HCT116 (cell line): Measurements from ENCODE around the gene MYEF2. TPM values are rescaled to one million over a fixed set of nuclear protein-coding genes. Genes with fewer than 3 reads are reported as not detected.

Experiments used
- ATAC-seq: fragments of 200-7000 bp; cut with Tn5 transposase; 2 replicates; pipeline ENCODE4 v1.9.1; 2020; ENCODE audit warnings: mild to moderate bottlenecking, moderate library complexity
- BruUV-seq: library from RNA; stranded (reverse); fragments of 400-500 nt; replicated peaks from 2 replicates; lab custom pipeline; 2021; lab: Mats Ljungman, UMichigan
- CTCF ChIA-PET: fragments of 300-600 bp; sonication (Branson Sonifier 250); formaldehyde crosslinking; loops from one replicate; lab custom pipeline; 2021; ENCODE audit warnings: antibody characterized with exemption; lab: Charles Lee
- POLR2A ChIA-PET: fragments of 300-600, 350-600 bp; sonication (Branson Sonifier 250); formaldehyde crosslinking; loops from one replicate; lab custom pipeline; 2021; ENCODE audit warnings: antibody characterized with exemption; lab: Charles Lee
- RAD21 ChIA-PET, 2 experiments: fragments of 300-600 bp; sonication (Branson Sonifier 250); formaldehyde crosslinking; loops; one replicate each; lab custom pipeline; 2023; ENCODE audit warnings: low total read pairs in 2 of 2; ENCODE audit not compliant: uncharacterized antibody in 2 of 2, unreplicated experiment in 2 of 2, low non-redundant PET in 1 of 2; lab: Charles Lee
- DNase-seq: peaks from one replicate; pipeline ENCODE4 v3.0.0-alpha.2; 2010; ENCODE audit warnings: low read depth, low spot score
- H2AFZ ChIP-seq: fragments of 200-600 bp; shearing (Covaris generic), sonication (generic); 2 replicates; pipeline ENCODE4 v1.6.1; 2017; ENCODE audit warnings: low read depth, mixed run types, mixed read lengths, antibody characterized with exemption, low read length; ENCODE audit not compliant: poor library complexity, severe bottlenecking
- H3K27ac ChIP-seq: 2 replicates; pipeline ENCODE4 v1.5.1; 2012; ENCODE audit warnings: low read depth, low read length
- H3K27me3 ChIP-seq: fragments of 200-600 bp; sonication (generic); 2 replicates; pipeline ENCODE4 v1.6.1; 2016; ENCODE audit warnings: mixed run types, low read length, mixed read lengths; ENCODE audit not compliant: insufficient read depth
- H3K36me3 ChIP-seq, 2 experiments: fragments of 200-500 bp in 1 of 2; fragments of 200-600 bp in 1 of 2; sonication (Bioruptor generic) in 1 of 2; sonication (generic) in 1 of 2; 2 replicates each; pipeline versions ENCODE4 v1.5.1 to v1.6.1; 2014 to 2016; ENCODE audit warnings: low read length in 2 of 2, inconsistent platforms in 1 of 2, mixed read lengths in 1 of 2, mixed run types in 1 of 2; ENCODE audit not compliant: insufficient read depth in 2 of 2, control insufficient read depth in 1 of 2
- H3K4me1 ChIP-seq, 2 experiments: fragments of 200-600 bp in 1 of 2; sonication (generic) in 1 of 2; 2 replicates each; pipeline versions ENCODE4 v1.5.1 to v1.6.1; 2012 to 2017; ENCODE audit warnings: low read length in 2 of 2, inconsistent platforms in 1 of 2, mild to moderate bottlenecking in 1 of 2, mixed read lengths in 1 of 2, mixed run types in 1 of 2, moderate library complexity in 1 of 2; ENCODE audit not compliant: insufficient read depth in 2 of 2, control insufficient read depth in 1 of 2
- H3K4me2 ChIP-seq: fragments of 200-600 bp; sonication (generic); 2 replicates; pipeline ENCODE4 v1.6.1; 2017; ENCODE audit warnings: mixed run types, low read length, mixed read lengths
- H3K4me3 ChIP-seq, 2 experiments: fragments of 200-600 bp in 1 of 2; sonication (generic) in 1 of 2; replicated peaks in 1 of 2; 2 replicates each; pipeline ENCODE4 v1.5.1; 2011 to 2016; ENCODE audit warnings: low read length in 2 of 2, control low read depth in 1 of 2, low read depth in 1 of 2, mild to moderate bottlenecking in 1 of 2, mixed read lengths in 1 of 2, mixed run types in 1 of 2
- H3K79me2 ChIP-seq: fragments of 200-600 bp; sonication (generic); 2 replicates; pipeline ENCODE4 v1.6.1; 2017; ENCODE audit warnings: mild to moderate bottlenecking, mixed run types, low read length, moderate library complexity, mixed read lengths; ENCODE audit not compliant: insufficient read depth
- H3K9ac ChIP-seq: fragments of 200-600 bp; sonication (generic); 2 replicates; pipeline ENCODE4 v1.6.1; 2016; ENCODE audit warnings: low read length, mixed read lengths
- H3K9me2 ChIP-seq: fragments of 200-600 bp; sonication (generic), shearing (Covaris generic); 2 replicates; pipeline ENCODE4 v1.6.1; 2017; ENCODE audit warnings: mixed run types, mild to moderate bottlenecking, moderate library complexity; ENCODE audit not compliant: insufficient read depth
- H3K9me3 ChIP-seq, 2 experiments: fragments of 200-500 bp in 1 of 2; fragments of 200-600 bp in 1 of 2; sonication (Bioruptor generic) in 1 of 2; sonication (generic) in 1 of 2; 2 replicates each; pipeline ENCODE4 v1.6.1; 2014 to 2017; ENCODE audit warnings: low read length in 2 of 2, mixed read lengths in 2 of 2, inconsistent platforms in 1 of 2, low read depth in 1 of 2, mild to moderate bottlenecking in 1 of 2, mixed run types in 1 of 2, moderate library complexity in 1 of 2; ENCODE audit not compliant: control insufficient read depth in 1 of 2, insufficient read depth in 1 of 2
- H4K20me1 ChIP-seq: fragments of 200-600 bp; sonication (generic), shearing (Covaris generic); 2 replicates; pipeline ENCODE4 v1.6.1; 2017; ENCODE audit warnings: mixed run types, mild to moderate bottlenecking, moderate library complexity; ENCODE audit not compliant: insufficient read depth
- CBX3 ChIP-seq: IDR thresholded peaks from 2 replicates; pipeline ENCODE4 v1.6.1; 2012; ENCODE audit warnings: low read depth
- CEBPB ChIP-seq: IDR thresholded peaks from 2 replicates; pipeline ENCODE4 v1.6.1; 2012; ENCODE audit warnings: low read depth
- EGR1 ChIP-seq: IDR thresholded peaks from 2 replicates; pipeline ENCODE4 v1.6.1; 2012; ENCODE audit warnings: low read depth
- ELF1 ChIP-seq: IDR thresholded peaks from 2 replicates; pipeline ENCODE4 v1.6.1; 2012; ENCODE audit warnings: low read depth, borderline replicate concordance
- EZH2 ChIP-seq: fragments of 200-600 bp; sonication (generic); IDR thresholded peaks from 2 replicates; pipeline ENCODE4 v1.6.1; 2017; ENCODE audit warnings: antibody characterized with exemption, mixed run types
- EZH2phosphoT487 ChIP-seq: fragments of 200-600 bp; IDR thresholded peaks from 2 replicates; pipeline ENCODE4 v1.6.1; 2018; ENCODE audit warnings: antibody characterized with exemption, borderline replicate concordance
- POLR2A ChIP-seq: IDR thresholded peaks from 2 replicates; pipeline ENCODE4 v1.7.0; 2011; ENCODE audit warnings: borderline replicate concordance; ENCODE audit not compliant: insufficient read depth, insufficient read length; ENCODE audit errors: extremely low read depth
- REST ChIP-seq: IDR thresholded peaks from 2 replicates; pipeline ENCODE4 v1.6.1; 2012; ENCODE audit warnings: low read depth
- SP1 ChIP-seq: IDR thresholded peaks from 2 replicates; pipeline ENCODE4 v1.6.1; 2012; ENCODE audit warnings: low read depth
- TCF7L2 ChIP-seq: IDR thresholded peaks from 2 replicates; pipeline ENCODE4 v1.7.0; 2011; ENCODE audit warnings: borderline replicate concordance, inconsistent platforms; ENCODE audit not compliant: insufficient read depth, insufficient read length; ENCODE audit errors: extremely low read depth
- ZFX ChIP-seq: fragments of 450-650 bp; IDR thresholded peaks from 2 replicates; pipeline ENCODE4 v1.6.1; 2017
- ZNF274 ChIP-seq: fragments of 200-500 bp; sonication (Bioruptor generic); IDR thresholded peaks from 2 replicates; pipeline ENCODE4 v1.6.1; 2014; ENCODE audit warnings: mild to moderate bottlenecking, low read depth, low read length, inconsistent platforms
- intact Hi-C: fragments of 100-400 bp; cut with micrococcal nuclease; formaldehyde crosslinking; loops from 2 replicates; pipeline ENCODE4 v1.10.0; 2022
- total RNA-seq: library from RNA; stranded (reverse); gene quantifications from one replicate; pipeline ENCODE4 v1.2.1, GENCODE V29; 2021; ENCODE audit not compliant: unreplicated experiment

The MYEF2 gene
- total RNA-seq, 1 experiment from 2014 or later = 0.69 TPM

- ChIA-PET RAD21 (no interaction called here), POLR2A (no interaction called here), CTCF (no interaction called here)
- Histone ChIP-seq H3K9me2 (no peaks in the 10 kb centered on the region), H3K4me3 (no peak overlapping the region), H3K4me2 (no peak overlapping the region), H3K36me3 (no peaks in the 10 kb centered on the region), H3K79me2 (no peaks in the 10 kb centered on the region), H3K27me3 (no peaks in the 10 kb centered on the region), H3K27ac (no peak overlapping the region), H4K20me1 (no peaks in the 10 kb centered on the region), H3K4me1 (no peaks in the 10 kb centered on the region), H2AFZ (no peak overlapping the region), H3K9ac (no peak overlapping the region), H3K9me3 (peaks cover 0 to 3% of the 10 kb centered on the region in 2 experiments; a peak in 1 of 4 replicates)
- ATAC-seq = no peak
- no peak for TF ChIP-seq ZNF274
- TF ChIP-seq ZFX = no peak
- no peak for TF ChIP-seq EGR1
- TF ChIP-seq EZH2phosphoT487 = no peak
- TF ChIP-seq SP1 = no peak
- TF ChIP-seq REST = no peak
- no peak for TF ChIP-seq EZH2
- no peak for TF ChIP-seq ELF1
- no peak for TF ChIP-seq POLR2A
- TF ChIP-seq TCF7L2 = no peak
- TF ChIP-seq CEBPB = no peak
- no peak for TF ChIP-seq CBX3
- no TSS peak for BruUV-seq
- DNase-seq = no peak
- intact Hi-C loops = no loop called here
Observed at GRCh38 chr15:48091522-48091921, 86.6 kb downstream of the MYEF2 start.
